ENCODE measurements around the gene DDX25.

- TF ChIP-seq HSF4 (CRISPR knock-in tag; IDR thresholded peaks at IDR 0.05; ENCODE audit: borderline replicate concordance) (no peak), CTCF (IDR thresholded peaks at IDR 0.05 in 2 of 3, conservative IDR thresholded peaks at IDR 0.05 in 1 of 3; ENCODE audit: insufficient read depth in 2 of 3, low read depth in 1 of 3, low read length in 3 of 3) (no peak), CHD4 (IDR thresholded peaks at IDR 0.05; ENCODE audit: insufficient read depth, insufficient replicate concordance, low read depth, low read length, poor library complexity, severe bottlenecking) (no peak)
Measured at GRCh38 chr11:125975634-125976033, 71.3 kb downstream of the DDX25 start.

Data from K562 (cell line).